HG02840 (cell line): ENCODE results near the gene ORC4.

Experiments used
- ATAC-seq: cut with Tn5 transposase; IDR thresholded peaks from one replicate; pipeline ENCODE4 v1.9.1; 2021; ENCODE audit warnings: mild to moderate bottlenecking, moderate library complexity, moderate number of reproducible peaks; ENCODE audit not compliant: unreplicated experiment, low FRiP score

Gene ORC4

DNA sequence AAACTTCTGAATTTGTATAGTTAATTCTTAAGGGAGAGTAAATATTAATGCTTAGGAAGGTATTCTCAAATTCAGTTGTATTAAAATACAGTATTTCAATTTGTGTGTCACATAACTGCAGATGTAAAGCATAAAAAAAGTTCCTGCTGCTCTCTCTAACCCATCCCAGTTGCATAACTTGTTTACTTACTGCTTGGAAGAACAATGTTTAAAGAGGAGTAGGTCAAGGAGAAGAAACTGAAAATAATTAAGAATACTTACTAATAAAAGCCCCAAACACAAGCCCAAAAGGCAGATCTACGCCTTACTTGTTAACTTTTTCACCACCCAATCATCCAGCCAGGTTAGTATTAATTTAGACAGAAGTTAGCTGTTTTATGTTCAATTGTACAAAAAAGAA lies 81.2 kb downstream of the ORC4 start:
- no peak for ATAC-seq

DNA sequence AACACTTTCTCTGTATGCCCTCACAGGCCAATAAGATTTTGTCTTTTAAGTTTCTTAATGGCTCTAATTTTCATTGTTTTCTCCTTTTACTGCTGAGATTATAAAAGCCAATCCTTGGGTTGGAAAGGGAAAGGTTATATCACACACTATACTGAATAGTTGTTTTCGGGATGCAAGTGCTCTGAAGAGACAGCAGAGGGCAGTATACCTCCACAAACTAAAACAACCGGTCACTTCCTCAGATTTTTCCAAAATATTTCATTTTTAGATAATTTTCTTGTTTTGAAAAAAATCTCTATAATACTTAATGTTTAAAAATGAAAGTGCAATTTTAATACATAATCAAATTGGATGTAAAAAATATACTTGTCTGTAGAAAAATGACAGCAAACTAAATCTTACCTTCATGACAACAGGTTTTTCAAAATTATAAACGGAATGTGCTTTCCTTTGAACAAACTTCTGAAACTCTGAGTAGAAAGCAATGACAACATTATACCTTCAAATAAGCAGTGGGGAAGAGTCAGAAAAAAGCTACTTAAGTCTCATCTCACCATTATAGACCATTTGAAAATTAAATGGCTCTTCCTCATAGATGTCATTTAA lies 82.7 kb downstream of the ORC4 start:
- no peak for ATAC-seq

DNA sequence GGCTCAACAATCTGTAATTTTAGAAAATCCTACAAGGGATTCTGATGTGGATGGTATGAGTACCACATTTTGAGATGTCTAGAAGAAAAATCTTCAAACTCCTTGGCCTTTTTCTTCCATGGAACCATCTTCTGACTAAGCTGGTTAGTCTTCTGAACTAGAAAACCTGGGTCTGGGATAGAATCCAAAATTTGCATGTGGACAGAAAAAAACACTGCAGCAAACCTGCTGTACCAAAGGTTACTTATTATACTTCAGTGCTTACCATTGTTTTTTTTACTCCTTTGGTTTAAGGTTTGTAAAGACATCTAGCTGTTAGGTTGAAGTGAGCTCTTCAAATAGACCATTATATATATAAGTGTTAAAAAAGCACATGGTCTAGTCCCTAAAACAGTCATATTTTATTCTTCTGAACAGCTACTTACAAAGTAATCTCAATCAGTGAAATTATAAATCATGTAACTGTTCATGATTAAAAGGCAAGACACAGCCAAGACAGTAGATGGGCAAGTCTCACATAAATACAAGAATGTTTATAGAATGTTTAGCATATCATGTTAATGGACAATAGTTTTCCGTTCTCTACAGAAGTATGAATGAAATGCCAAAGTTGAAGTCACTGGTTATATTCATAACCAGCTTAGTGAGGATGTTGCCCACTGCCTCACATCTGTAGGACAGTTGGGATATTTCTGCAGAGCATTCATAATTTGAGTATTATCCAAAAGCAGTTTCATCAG lies 85.5 kb downstream of the ORC4 start:
- no peak for ATAC-seq

DNA sequence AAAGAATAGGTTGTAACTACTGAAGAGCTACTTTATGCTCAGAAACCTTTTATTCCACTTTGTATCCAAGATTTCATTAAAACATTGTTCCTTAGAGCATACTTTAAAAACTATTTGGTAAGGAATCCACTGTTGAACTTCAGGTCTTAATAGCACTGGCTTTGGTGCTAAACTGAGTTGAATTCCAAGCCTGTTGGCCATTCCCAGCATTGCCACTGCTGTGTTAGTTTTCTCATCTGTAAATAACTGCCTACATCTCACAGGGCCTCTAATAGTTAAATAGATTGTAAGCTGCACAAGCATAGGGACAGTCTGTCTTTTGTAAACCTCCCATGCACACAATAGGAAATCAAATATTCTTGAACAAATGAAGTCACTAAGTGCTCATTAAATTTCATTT lies 86.6 kb downstream of the ORC4 start:
- no peak for ATAC-seq

DNA sequence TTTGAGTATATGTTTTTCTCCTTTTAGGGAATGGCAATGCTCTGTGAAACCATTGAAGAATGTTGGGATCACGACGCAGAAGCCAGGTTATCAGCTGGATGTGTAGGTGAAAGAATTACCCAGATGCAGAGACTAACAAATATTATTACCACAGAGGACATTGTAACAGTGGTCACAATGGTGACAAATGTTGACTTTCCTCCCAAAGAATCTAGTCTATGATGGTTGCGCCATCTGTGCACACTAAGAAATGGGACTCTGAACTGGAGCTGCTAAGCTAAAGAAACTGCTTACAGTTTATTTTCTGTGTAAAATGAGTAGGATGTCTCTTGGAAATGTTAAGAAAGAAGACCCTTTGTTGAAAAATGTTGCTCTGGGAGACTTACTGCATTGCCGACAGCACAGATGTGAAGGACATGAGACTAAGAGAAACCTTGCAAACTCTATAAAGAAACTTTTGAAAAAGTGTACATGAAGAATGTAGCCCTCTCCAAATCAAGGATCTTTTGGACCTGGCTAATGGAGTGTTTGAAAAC lies 93.4 kb downstream of the ORC4 start:
- no peak for ATAC-seq

DNA sequence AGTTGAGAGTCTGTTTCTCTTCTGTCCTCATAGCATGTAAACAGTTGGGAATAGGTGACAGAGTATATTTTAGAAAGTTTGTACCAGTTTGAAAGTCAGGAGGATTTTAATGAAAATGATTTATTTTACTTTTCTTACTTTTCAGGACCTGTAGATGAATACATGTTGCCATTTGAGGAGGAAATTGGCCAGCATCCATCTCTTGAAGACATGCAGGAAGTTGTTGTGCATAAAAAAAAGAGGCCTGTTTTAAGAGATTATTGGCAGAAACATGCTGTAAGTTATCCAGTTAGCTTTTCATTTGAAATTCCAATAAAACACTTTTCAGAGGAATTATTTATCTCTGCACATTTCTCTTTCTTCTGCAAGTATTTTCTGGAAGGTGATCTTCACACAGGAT lies 94.7 kb downstream of the ORC4 start:
- no peak for ATAC-seq

DNA sequence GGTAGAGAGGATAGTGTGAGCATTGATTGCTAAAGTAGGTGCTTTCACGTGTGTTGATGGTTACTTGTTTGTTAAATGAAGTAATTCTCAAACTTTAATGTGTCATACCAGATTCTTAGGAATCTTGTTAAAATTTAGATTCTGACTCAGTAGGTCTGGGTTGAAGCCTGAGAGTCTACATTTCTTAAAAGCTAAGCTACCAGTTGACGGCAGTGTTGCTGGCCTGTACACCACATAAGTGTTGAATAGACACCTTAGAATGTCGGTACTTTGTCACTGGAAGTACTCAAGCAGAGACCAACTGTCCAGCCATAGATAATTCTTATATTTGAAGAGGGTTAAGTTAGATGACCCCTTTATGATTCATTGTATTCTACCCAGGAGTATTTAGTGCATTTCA lies 95.9 kb downstream of the ORC4 start:
- no peak for ATAC-seq

DNA sequence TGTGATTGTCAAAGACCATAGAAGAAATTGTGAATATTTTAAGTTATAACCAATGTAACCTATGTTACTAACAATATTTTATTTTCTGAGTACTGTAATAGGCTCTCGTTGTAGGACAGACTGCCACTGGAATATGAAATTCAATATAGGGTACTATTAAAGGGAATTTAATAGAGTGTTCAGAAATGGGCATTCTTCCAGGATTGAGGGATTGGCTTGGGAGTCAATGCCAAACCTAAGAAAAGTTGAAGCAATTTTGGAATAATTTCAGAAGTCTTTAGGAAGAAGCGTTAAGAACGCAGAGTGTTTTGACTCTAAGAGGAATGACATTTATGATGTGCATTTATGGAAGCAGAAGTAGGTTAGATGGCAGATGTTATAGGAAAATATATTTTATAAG lies 96.7 kb downstream of the ORC4 start:
- no peak for ATAC-seq

DNA sequence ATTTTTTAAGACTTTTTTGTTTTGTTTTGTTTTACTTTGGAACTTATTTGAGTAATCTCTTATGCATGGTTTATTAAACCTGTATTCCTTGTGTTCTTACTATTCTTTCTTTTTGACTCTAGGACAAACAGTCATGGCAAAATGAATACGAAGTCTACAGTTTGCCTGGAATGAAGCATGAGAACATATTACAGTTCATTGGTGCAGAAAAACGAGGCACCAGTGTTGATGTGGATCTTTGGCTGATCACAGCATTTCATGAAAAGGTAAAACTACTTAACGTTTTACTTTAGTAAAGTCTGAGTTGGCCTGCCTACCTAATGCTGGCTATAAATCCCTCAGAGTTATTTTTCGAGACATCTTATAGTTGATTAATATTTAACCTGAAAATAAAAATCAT lies 103.4 kb downstream of the ORC4 start:
- ATAC-seq: no peak

DNA sequence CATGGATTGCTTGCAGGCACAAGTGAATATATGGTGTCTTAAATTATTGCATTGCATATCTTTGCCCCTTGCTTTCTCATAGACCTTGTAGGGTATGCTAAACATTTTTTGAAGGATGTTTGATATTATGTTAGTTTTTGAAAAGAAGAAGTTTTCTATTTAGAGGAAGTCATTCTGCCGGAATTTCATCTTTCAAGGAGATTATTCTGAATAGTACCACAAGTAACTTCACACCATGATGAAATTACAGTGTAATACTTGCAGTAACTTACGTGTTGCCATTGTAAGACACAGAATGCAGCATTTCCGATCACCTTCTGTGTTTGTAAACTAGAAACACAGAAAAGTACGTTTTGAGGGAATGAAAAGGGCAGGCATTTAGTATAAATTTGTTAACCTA lies 103.8 kb downstream of the ORC4 start:
- no peak for ATAC-seq

DNA sequence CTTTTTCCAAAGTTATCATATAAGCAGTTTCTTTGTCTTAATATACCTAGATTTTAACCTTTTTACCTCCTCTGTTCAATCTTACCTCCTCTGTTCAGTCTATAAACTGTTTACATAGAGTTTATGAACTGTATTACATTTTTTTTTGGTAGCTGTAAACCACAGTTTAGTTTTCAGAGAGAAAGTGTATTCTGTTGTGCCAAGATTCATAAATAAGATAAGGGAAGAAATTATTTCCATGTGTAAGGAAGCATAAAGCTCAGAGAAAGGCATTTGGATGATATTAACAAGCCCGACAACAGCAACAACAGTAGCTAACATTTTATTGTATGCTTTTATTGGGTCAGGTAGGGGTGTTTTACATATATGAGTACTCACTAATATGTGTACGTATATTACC lies 104.5 kb downstream of the ORC4 start:
- ATAC-seq: no peak

DNA sequence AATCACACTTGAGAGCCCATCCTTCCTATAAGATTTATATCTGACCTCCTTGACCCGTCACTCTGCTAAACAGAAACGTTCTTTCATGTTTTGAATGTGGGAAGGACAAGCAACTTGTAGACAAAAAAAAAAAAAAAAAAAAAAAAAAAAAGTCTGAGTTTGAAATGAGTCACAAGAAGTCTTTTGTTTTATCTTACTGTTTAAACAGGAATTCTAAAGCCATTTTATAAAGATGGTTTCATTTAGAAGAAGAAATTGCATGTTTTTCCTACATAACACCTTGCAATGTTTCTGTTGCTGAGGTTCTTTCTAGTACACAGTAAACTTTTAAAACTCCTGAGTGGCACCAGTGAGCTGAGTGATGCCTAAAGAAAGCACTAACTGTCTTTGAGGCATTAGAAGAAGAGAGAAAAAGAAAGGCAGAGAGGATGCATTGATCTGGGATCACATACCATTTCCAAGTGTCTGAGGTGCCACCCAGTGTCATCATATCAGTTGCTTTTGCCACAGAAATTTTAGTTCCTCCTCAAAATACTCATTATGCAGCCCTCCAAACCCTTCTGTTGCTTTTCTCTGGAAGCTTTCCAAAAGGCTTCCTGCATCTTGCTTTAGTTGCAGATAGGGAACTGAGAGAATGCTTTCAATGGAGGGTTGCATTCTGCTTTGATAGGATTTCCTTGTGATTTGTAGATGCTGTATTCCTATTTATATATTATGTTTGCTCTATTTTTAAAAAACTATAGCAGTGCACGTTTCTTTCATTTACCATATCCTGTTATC lies 106.6 kb downstream of the ORC4 start:
- ATAC-seq: no peak

DNA sequence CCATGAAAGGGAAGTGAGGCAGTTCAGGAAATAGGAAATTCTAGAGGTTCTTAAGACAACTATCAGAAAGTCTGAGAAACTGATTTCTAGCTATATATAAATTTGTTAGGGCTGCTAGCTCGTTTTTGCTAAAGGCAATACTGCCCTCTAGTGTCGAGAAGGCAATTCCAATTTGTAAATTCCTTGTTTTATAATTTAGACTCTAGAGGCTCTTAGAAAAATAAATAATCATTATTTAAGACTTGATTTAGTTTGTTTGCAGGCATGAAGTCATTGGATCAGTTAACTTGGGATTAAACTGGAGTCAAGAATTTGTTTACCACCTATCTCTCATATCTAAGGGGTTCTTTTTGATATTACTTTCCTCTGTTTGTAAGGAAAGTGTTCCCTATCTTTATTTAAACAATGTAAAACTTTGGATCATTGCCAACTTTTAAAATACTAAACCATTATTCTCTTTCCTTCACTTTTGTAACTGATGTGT lies 109.5 kb downstream of the ORC4 start:
- no peak for ATAC-seq

DNA sequence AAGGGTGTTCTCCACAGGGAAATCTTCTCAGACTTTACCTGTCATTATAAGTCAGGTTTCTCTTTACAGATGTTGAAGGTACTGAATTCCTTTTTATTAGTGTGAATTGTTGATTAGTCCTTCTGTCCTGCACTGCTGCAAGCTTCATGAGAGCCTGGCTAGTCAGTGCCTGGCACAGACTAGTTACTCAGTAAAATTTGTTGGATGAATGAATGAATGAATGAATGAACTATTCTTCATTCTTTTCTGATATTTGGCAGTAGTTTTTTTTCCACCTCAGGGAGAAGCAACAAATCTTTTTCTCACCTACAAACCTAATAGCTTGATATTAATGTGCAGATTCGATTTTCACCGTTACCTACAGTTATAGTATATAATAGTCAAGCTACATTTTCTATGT lies 111.4 kb downstream of the ORC4 start:
- no peak for ATAC-seq

DNA sequence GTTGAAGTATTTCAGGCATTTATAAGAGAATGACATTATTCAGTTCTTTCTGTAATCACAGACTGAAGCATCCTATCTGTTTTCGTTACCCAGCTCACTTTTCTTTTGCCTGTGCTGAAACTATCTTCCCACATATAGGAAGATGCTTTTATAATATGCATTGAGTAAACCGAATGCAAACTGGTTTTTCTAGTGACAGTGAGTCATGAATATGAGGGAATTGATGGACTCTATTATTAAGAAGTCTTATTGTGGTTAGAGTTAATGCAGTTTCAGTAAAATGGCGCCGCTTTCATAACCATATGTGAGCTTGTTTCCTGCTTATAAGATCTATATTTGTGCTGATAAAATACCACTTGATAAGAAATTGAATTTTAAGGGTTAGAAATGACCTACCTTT lies 116.5 kb downstream of the ORC4 start:
- ATAC-seq: no peak

DNA sequence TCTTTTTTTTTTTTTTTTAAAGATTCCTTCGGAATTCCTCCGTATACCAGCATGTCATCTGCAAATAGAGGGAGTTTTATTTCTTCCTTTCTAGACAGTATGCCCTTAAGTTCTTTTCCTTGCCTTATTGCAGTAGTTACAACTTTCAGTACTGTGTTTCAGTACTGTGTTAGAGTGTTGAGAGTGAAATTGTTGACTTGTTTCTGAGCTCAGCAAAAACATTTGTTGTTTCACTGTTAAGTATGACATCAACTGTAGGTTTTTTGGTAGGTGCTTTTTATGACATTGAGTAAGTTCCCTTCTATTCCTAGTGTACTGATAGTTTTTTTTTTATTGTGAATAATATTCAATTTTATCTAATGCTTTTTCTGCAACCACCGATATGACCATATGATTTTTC lies 131.9 kb downstream of the ORC4 start:
- ATAC-seq: peak; percentile 72

DNA sequence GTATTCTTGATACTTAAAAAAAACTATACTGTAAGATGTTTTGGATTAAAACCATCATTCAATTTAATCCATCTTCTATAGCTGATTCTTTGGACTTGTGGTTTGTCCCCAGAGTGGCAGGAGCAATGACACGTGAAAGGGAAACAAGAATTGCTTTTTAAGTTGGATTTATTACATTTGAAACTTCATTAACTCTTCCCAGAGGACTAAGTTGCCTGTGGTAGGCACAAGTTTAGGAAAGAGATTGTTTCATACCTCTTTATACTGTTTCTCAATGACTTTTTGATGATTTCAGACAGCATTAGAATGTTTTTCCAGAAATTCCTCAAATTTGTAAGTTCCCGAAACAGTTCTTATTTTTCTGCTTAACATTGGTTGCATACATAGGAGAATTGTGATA lies 134.4 kb downstream of the ORC4 start:
- ATAC-seq: no peak

DNA sequence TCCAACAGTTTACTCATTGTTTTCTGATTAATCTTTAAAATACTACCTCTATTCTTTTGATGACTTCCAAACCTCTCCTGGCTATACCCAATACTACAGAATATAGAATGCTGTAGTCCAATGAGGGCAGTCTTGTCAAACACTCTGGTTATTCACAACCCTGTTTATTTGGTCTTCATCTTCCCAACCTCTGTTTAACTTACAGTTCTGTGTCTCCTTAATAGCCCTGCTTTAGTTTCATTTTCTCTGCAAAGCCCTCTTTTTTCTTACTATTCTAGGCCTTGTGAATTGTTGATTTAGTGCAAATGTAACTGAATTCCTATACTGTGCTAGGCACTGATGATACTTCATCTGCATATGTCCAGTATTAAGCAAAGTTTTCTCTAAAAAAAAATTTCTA lies 135.7 kb downstream of the ORC4 start:
- ATAC-seq: no peak

DNA sequence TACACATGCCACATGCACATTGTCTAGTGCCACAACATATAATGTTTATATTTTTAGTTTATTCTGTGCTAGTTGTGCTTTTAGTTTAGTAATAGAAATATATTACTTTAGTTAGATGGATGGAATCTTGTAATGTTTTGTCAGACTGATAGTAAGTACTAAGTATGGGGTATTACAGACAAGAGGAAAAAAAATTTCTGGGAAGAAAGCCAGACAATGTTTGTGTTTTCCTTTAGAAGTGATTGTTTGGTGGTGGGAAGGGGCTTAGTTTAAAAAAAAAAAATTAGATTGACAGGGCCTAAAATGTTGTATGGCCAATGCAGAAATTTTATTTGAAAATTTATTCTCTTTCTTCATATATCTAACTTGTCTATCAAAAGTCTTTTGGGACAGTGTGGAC lies 137.9 kb downstream of the ORC4 start:
- ATAC-seq: no peak
